NCI-H526 treated with DMSO at 0.1 percent for 48 hours (cell line): ENCODE measurements around the gene WSCD2.

Experiments used
- DNase-seq: peaks from one replicate; lab custom pipeline; 2025; lab: John Stamatoyannopoulos, UW

WSCD2 gene

GRCh38 chr12:108235985-108236263, 106.8 kb downstream of the WSCD2 start:
- DNase-seq: no peak

- DNase-seq: no peak
Observed at GRCh38 chr12:108236366-108236765, 107.3 kb downstream of the WSCD2 start.

GRCh38 chr12:108237272-108237671, 108.2 kb downstream of the WSCD2 start:
- DNase-seq: no peak

- no peak for DNase-seq
Observed at GRCh38 chr12:108238474-108238873, 109.4 kb downstream of the WSCD2 start.

- DNase-seq: no peak
Observed at GRCh38 chr12:108239378-108239777, 110.3 kb downstream of the WSCD2 start.

- DNase-seq: no peak
Observed at GRCh38 chr12:108240027-108240785, 111.1 kb downstream of the WSCD2 start.

- no peak for DNase-seq
Observed at GRCh38 chr12:108240928-108241327, 111.8 kb downstream of the WSCD2 start.

- DNase-seq: no peak
Observed at GRCh38 chr12:108241986-108242703, 113.1 kb downstream of the WSCD2 start.

GRCh38 chr12:108247130-108247529, 118.0 kb downstream of the WSCD2 start:
- no peak for DNase-seq

- DNase-seq: no peak
Observed at GRCh38 chr12:108248011-108248410, 118.9 kb downstream of the WSCD2 start.

GRCh38 chr12:108252523-108252922, 123.4 kb downstream of the WSCD2 start:
- no peak for DNase-seq

- no peak for DNase-seq
Observed at GRCh38 chr12:108253540-108253939, 124.5 kb downstream of the WSCD2 start.

- DNase-seq: no peak
Observed at GRCh38 chr12:108254030-108254429, 124.9 kb downstream of the WSCD2 start.

- DNase-seq: no peak
Observed at GRCh38 chr12:108254517-108255251, 125.6 kb downstream of the WSCD2 start.

GRCh38 chr12:108255252-108255602, 126.1 kb downstream of the WSCD2 start:
- DNase-seq: no peak

- DNase-seq: no peak
Observed at GRCh38 chr12:108257004-108257403, 127.9 kb downstream of the WSCD2 start.

GRCh38 chr12:108257610-108258106, 128.6 kb downstream of the WSCD2 start:
- no peak for DNase-seq

- no peak for DNase-seq
Observed at GRCh38 chr12:108260039-108260438, 131.0 kb downstream of the WSCD2 start.

- no peak for DNase-seq
Observed at GRCh38 chr12:108260969-108261368, 131.9 kb downstream of the WSCD2 start.

GRCh38 chr12:108265505-108265904, 136.4 kb downstream of the WSCD2 start:
- no peak for DNase-seq

- DNase-seq: no peak
Observed at GRCh38 chr12:108266131-108266530, 137.0 kb downstream of the WSCD2 start.

- DNase-seq: no peak
Observed at GRCh38 chr12:108267450-108267849, 138.4 kb downstream of the WSCD2 start.

- no peak for DNase-seq
Observed at GRCh38 chr12:108268397-108268796, 139.3 kb downstream of the WSCD2 start.
